Glutamatergic neuron (in vitro differentiated cells): ENCODE measurements around the gene PFDN2. TPM values are rescaled to one million over a fixed set of nuclear protein-coding genes. Genes with fewer than 3 reads are reported as not detected.

ENCODE experiments used
- DNase-seq: peaks from one replicate; pipeline ENCODE4 v3.0.0; 2022
- H3K27ac Mint-ChIP-seq: one replicate; pipeline ENCODE4 v1.8.0; 2020; ENCODE audit warnings: mild to moderate bottlenecking, mixed read lengths, inconsistent platforms; ENCODE audit not compliant: unreplicated experiment
- H3K27me3 Mint-ChIP-seq: one replicate; pipeline ENCODE4 v1.8.0; 2020; ENCODE audit warnings: mild to moderate bottlenecking, moderate library complexity, mixed read lengths, inconsistent platforms; ENCODE audit not compliant: unreplicated experiment
- H3K36me3 Mint-ChIP-seq: one replicate; pipeline ENCODE4 v1.8.0; 2020; ENCODE audit warnings: mild to moderate bottlenecking, mixed read lengths, inconsistent platforms; ENCODE audit not compliant: unreplicated experiment
- H3K4me1 Mint-ChIP-seq: one replicate; pipeline ENCODE4 v1.8.0; 2020; ENCODE audit warnings: mild to moderate bottlenecking, low read depth, mixed read lengths, inconsistent platforms; ENCODE audit not compliant: unreplicated experiment
- H3K4me3 Mint-ChIP-seq: one replicate; pipeline ENCODE4 v1.8.0; 2020; ENCODE audit warnings: mild to moderate bottlenecking, mixed read lengths, inconsistent platforms; ENCODE audit not compliant: unreplicated experiment
- H3K9me3 Mint-ChIP-seq: one replicate; pipeline ENCODE4 v1.8.0; 2020; ENCODE audit warnings: mild to moderate bottlenecking, moderate library complexity, mixed read lengths, inconsistent platforms; ENCODE audit not compliant: unreplicated experiment
- CTCF ChIP-seq: fragments of 200-600 bp; sonication (generic); IDR thresholded peaks from one replicate; pipeline ENCODE4 v1.5.0; 2021; ENCODE audit not compliant: partially characterized antibody, unreplicated experiment
- total RNA-seq: library from RNA; stranded (reverse); fragmentation: NEBNext Ultra II Directional; extraction: Animal tissue kit (Norgen Biotek cat#: 25700); gene quantifications from one replicate; pipeline ENCODE4 v1.2.1, GENCODE V29; 2021; ENCODE audit not compliant: unreplicated experiment

The PFDN2 gene
- total RNA-seq, 1 donor from 2014 or later = 83.7 TPM

DNA sequence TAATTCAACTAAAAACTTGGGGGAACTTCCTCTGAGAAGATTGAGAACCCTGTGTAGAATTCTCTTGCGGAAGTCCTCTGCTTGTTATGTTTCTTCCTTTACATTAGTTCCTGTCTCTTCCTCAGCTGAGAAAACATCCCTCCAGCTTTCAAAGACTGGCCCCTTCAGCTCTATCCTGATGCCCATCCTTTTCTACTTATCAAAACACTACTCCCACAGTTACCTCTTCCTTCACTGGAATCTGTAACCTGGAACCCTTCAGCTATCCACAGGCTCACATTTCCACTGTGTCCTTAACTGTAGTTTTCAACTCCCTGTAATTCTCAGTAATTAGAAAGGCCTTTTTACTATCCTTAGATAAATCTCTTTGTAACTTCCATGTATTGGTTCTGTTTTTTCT, 20.6 kb upstream of the PFDN2 start:
- no peaks in the 10 kb centered on the region for H3K36me3 Mint-ChIP-seq

DNA sequence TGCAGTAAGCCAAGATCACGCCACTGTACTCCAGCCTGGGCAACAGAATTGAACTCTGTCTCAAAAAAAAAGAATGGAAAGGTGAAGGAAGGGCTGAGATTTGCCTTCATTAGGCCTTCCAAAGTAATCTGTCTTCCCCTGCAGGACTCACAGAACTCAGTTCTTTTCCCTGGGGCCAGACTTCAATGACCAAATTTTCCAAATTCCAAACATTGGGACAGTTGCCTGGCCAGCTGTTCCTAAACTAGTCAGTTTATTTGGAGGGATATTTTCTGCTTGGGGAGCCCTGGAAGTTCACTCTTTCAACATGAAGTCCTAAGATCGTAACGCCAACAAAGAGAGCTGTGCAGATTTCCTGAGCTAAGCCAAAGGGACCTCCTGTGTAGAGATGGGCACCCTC, 20.0 kb upstream of the PFDN2 start:
- no peak overlapping the region for H3K4me3 Mint-ChIP-seq
- peaks cover 2% of the 10 kb centered on the region for H3K9me3 Mint-ChIP-seq
- H3K4me1 Mint-ChIP-seq = no peaks in the 10 kb centered on the region
- H3K36me3 Mint-ChIP-seq = no peaks in the 10 kb centered on the region
- no peak for DNase-seq
- TF ChIP-seq CTCF = no peak
- no peak overlapping the region for H3K27ac Mint-ChIP-seq
- no peaks in the 10 kb centered on the region for H3K27me3 Mint-ChIP-seq

More for the DNA sequence above, 20.6 kb upstream of the PFDN2 start:
- H3K27me3 Mint-ChIP-seq = no peaks in the 10 kb centered on the region
- no peak overlapping the region for H3K4me3 Mint-ChIP-seq
- TF ChIP-seq CTCF = no peak
- H3K4me1 Mint-ChIP-seq = no peaks in the 10 kb centered on the region
- no peak for DNase-seq
- H3K27ac Mint-ChIP-seq = no peak overlapping the region
- peaks cover 2% of the 10 kb centered on the region for H3K9me3 Mint-ChIP-seq

GRCh38 chr1:161133220-161133740, 15.4 kb upstream of the PFDN2 start:
- no peak for TF ChIP-seq CTCF
- Mint-ChIP-seq H3K36me3 (no peaks in the 10 kb centered on the region), H3K4me3 (no peak overlapping the region), H3K4me1 (peaks cover 15% of the 10 kb centered on the region), H3K27me3 (peaks cover 3% of the 10 kb centered on the region), H3K27ac (no peak overlapping the region), H3K9me3 (no peaks in the 10 kb centered on the region)
- DNase-seq = no peak

- H3K36me3 Mint-ChIP-seq = no peaks in the 10 kb centered on the region
- TF ChIP-seq CTCF = no peak
- H3K4me1 Mint-ChIP-seq = peaks cover 20% of the 10 kb centered on the region
- H3K9me3 Mint-ChIP-seq = no peaks in the 10 kb centered on the region
- H3K27me3 Mint-ChIP-seq = peaks cover 3% of the 10 kb centered on the region
- no peak within 1 kb of the TSS for H3K4me3 Mint-ChIP-seq
- peak within 1 kb of the TSS; percentile 74 for H3K27ac Mint-ChIP-seq
- peak; percentile 89 for DNase-seq
Observed at GRCh38 chr1:161132410-161133219, 14.8 kb upstream of the PFDN2 start, which contains the start of gene DEDD. Gene DEDD (minus strand): TSS chr1:161132667. CDS start chr1:161124462, 8,205 bp downstream.
